Neural progenitor cell (in vitro differentiated cells): Measurements from ENCODE around the gene TRA2A. TPM values are rescaled to one million over a fixed set of nuclear protein-coding genes. Genes with fewer than 3 reads are reported as not detected.

Experiments
- DNase-seq: peaks from one replicate; pipeline ENCODE4 v3.0.0-alpha.2; 2016; ENCODE audit warnings: low spot score
- H2AFZ ChIP-seq: fragments of 200-600 bp; sonication (generic); replicated peaks from 2 replicates; pipeline ENCODE4 v1.6.1; 2016; ENCODE audit warnings: antibody characterized with exemption
- H3F3A ChIP-seq: fragments of 200-600 bp; sonication (generic); 2 replicates; pipeline ENCODE4 v1.6.1; 2016; ENCODE audit warnings: antibody characterized with exemption, low read depth
- H3K27ac ChIP-seq: fragments of 200-600 bp; sonication (generic); 2 replicates; pipeline ENCODE4 v1.5.1; 2016; ENCODE audit warnings: mild to moderate bottlenecking
- H3K27me3 ChIP-seq: fragments of 200-600 bp; sonication (generic); 2 replicates; pipeline ENCODE4 v1.6.1; 2016; ENCODE audit warnings: mild to moderate bottlenecking, moderate library complexity
- H3K36me3 ChIP-seq: fragments of 200-600 bp; sonication (generic); 2 replicates; pipeline ENCODE4 v1.5.1; 2016
- H3K4me1 ChIP-seq: fragments of 200-600 bp; sonication (generic); 2 replicates; pipeline ENCODE4 v1.6.1; 2016; ENCODE audit warnings: mixed run types
- H3K4me2 ChIP-seq: fragments of 200-600 bp; sonication (generic); 2 replicates; pipeline ENCODE4 v1.6.1; 2016
- H3K4me3 ChIP-seq: fragments of 200-600 bp; sonication (generic); 2 replicates; pipeline ENCODE4 v1.5.1; 2016
- H3K79me2 ChIP-seq: fragments of 200-600 bp; sonication (generic); 2 replicates; pipeline ENCODE4 v1.6.1; 2016; ENCODE audit warnings: low read depth
- H3K9ac ChIP-seq: fragments of 200-600 bp; sonication (generic); 2 replicates; pipeline ENCODE4 v1.6.1; 2016
- H3K9me3 ChIP-seq: fragments of 200-600 bp; sonication (generic); 2 replicates; pipeline ENCODE4 v1.5.1; 2016; ENCODE audit warnings: low read depth
- H4K20me1 ChIP-seq: fragments of 200-600 bp; sonication (generic); 2 replicates; pipeline ENCODE4 v1.6.1; 2016; ENCODE audit warnings: low read depth
- H3K27ac Mint-ChIP-seq: 3 replicates; pipeline ENCODE4 v1.8.0; 2021; ENCODE audit warnings: mixed read lengths
- H3K27me3 Mint-ChIP-seq: 2 replicates; pipeline ENCODE4 v1.8.0; 2022; ENCODE audit warnings: low read depth, mild to moderate bottlenecking, inconsistent platforms, moderate library complexity, mixed read lengths; ENCODE audit not compliant: insufficient read depth
- H3K36me3 Mint-ChIP-seq: 3 replicates; pipeline ENCODE4 v1.8.0; 2021; ENCODE audit warnings: mixed read lengths
- H3K4me1 Mint-ChIP-seq: 3 replicates; pipeline ENCODE4 v1.8.0; 2021; ENCODE audit warnings: mixed read lengths
- H3K4me3 Mint-ChIP-seq: 3 replicates; pipeline ENCODE4 v1.8.0; 2021; ENCODE audit warnings: mild to moderate bottlenecking, moderate library complexity, mixed read lengths
- H3K9me3 Mint-ChIP-seq: 3 replicates; pipeline ENCODE4 v1.8.0; 2020; ENCODE audit warnings: mixed read lengths
- CTCF ChIP-seq: fragments of 200-600 bp; sonication (generic); IDR thresholded peaks from 2 replicates; pipeline ENCODE4 v1.5.1; 2017; ENCODE audit warnings: antibody characterized with exemption, mild to moderate bottlenecking
- EZH2 ChIP-seq: fragments of 200-600 bp; sonication (generic); IDR thresholded peaks from 2 replicates; pipeline ENCODE4 v1.6.1; 2017; ENCODE audit warnings: antibody characterized with exemption, mild to moderate bottlenecking, moderate library complexity
- EZH2phosphoT487 ChIP-seq: fragments of 200-600 bp; sonication (generic); IDR thresholded peaks from 2 replicates; pipeline ENCODE4 v1.6.1; 2017; ENCODE audit warnings: antibody characterized with exemption
- total RNA-seq: library from RNA; depleted of rRNA; stranded (reverse); fragments of >200 nt; gene quantifications from 2 replicates; pipeline ENCODE4 v1.2.3, GENCODE V29; 2015; ENCODE audit warnings: low replicate concordance

Gene TRA2A
- total RNA-seq, 1 donor from 2014 or later: 126 TPM

- H3K27ac Mint-ChIP-seq: peak within 1 kb of the TSS; percentile 98
- Histone ChIP-seq H3K79me2 (peaks cover 84% of the 10 kb centered on the region), H3K27ac (peak within 1 kb of the TSS; percentile 97), H4K20me1 (peaks cover 38% of the 10 kb centered on the region), H3K9me3 (no peaks in the 10 kb centered on the region), H3K36me3 (peaks cover 3% of the 10 kb centered on the region), H3K4me2 (peak within 1 kb of the TSS; percentile 96), H3K27me3 (no peaks in the 10 kb centered on the region), H3K9ac (peak within 1 kb of the TSS; percentile 87), H3K4me1 (peaks cover 21% of the 10 kb centered on the region), H3K4me3 (peak within 1 kb of the TSS; percentile 94), H3F3A (peaks cover 82% of the 10 kb centered on the region), H2AFZ (no peak within 1 kb of the TSS)
- H3K36me3 Mint-ChIP-seq: peaks cover 6% of the 10 kb centered on the region
- DNase-seq: peak; percentile 97
- H3K4me3 Mint-ChIP-seq: peak within 1 kb of the TSS; percentile 99
- no peak for TF ChIP-seq CTCF
- TF ChIP-seq EZH2phosphoT487: no peak
- no peak for TF ChIP-seq EZH2
- peaks cover 3% of the 10 kb centered on the region for H3K27me3 Mint-ChIP-seq
- peaks cover 20% of the 10 kb centered on the region for H3K4me1 Mint-ChIP-seq
- H3K9me3 Mint-ChIP-seq: peaks cover 3% of the 10 kb centered on the region
These were observed 61.3 kb downstream of the TRA2A start, which contains the start of gene IGF2BP3 for GRCh38 chr7:23470330-23471105. Gene IGF2BP3 (minus strand): TSS chr7:23470491. CDS start chr7:23470110, 381 bp downstream.

DNA sequence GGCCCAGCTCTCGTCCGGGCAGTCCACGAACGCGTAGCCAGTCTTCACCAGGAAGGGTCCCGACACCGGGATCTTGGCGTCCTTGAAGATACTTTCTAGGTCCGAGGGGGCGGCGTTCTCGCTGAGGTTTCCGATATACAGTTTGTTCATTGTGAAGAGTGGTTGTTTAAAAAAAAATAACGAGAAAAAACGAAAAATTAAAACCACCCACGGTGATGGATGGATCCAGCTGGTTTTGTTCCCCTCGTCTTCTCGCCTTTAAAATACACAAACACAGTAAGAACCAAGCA is 61.9 kb downstream of the TRA2A start:
- Mint-ChIP-seq H3K4me1 (peaks cover 26% of the 10 kb centered on the region), H3K9me3 (peaks cover 3% of the 10 kb centered on the region)
- no peak overlapping the region for H2AFZ ChIP-seq

GRCh38 chr7:23469150-23469960 is 62.4 kb downstream of the TRA2A start:
- Histone ChIP-seq H2AFZ (no peak overlapping the region), H3K4me3 (peak overlapping the region; percentile 94), H3K9me3 (no peaks in the 10 kb centered on the region), H3K27me3 (no peaks in the 10 kb centered on the region), H3F3A (peaks cover 79% of the 10 kb centered on the region), H3K9ac (peak overlapping the region; percentile 86), H3K4me2 (peak overlapping the region; percentile 96), H3K27ac (peak overlapping the region; percentile 97), H3K79me2 (peaks cover 88% of the 10 kb centered on the region), H3K36me3 (peaks cover 3% of the 10 kb centered on the region), H3K4me1 (peaks cover 31% of the 10 kb centered on the region), H4K20me1 (peaks cover 50% of the 10 kb centered on the region)
- TF ChIP-seq EZH2: no peak
- peak; percentile 16 for TF ChIP-seq CTCF
- Mint-ChIP-seq H3K4me3 (peak overlapping the region; percentile 99), H3K27ac (no peak overlapping the region), H3K9me3 (peaks cover 3% of the 10 kb centered on the region), H3K4me1 (peaks cover 30% of the 10 kb centered on the region), H3K27me3 (peaks cover 3% of the 10 kb centered on the region), H3K36me3 (peaks cover 8% of the 10 kb centered on the region)
- peak; percentile 52 for DNase-seq

More for the DNA sequence above, 61.9 kb downstream of the TRA2A start:
- Histone ChIP-seq H4K20me1 (peaks cover 44% of the 10 kb centered on the region), H3K4me2 (peak overlapping the region; percentile 96), H3K4me1 (peaks cover 27% of the 10 kb centered on the region), H3K27me3 (no peaks in the 10 kb centered on the region), H3K79me2 (peaks cover 84% of the 10 kb centered on the region), H3K4me3 (peak overlapping the region; percentile 94), H3K27ac (peak overlapping the region; percentile 97), H3F3A (peaks cover 82% of the 10 kb centered on the region), H3K9me3 (no peaks in the 10 kb centered on the region), H3K9ac (peak overlapping the region; percentile 86), H3K36me3 (peaks cover 3% of the 10 kb centered on the region)
- TF ChIP-seq EZH2phosphoT487 (no peak), EZH2 (no peak), CTCF (no peak)
- Mint-ChIP-seq H3K36me3 (peaks cover 7% of the 10 kb centered on the region), H3K27me3 (peaks cover 3% of the 10 kb centered on the region), H3K27ac (peak overlapping the region; percentile 98), H3K4me3 (peak overlapping the region; percentile 99)
- DNase-seq: peak; percentile 52
